ENCODE results near the gene YIPF3.

GRCh38 chr6:43471399-43471798 lies 45.3 kb downstream of the YIPF3 start:
- no peak for TF ChIP-seq POLR2AphosphoS5 (IDR thresholded peaks at IDR 0.05; ENCODE audit: borderline replicate concordance, low read depth, low read length)
- no peak for TF ChIP-seq EZH2 (IDR thresholded peaks at IDR 0.05)
- TF ChIP-seq FOXP2 (optimal IDR thresholded peaks at IDR 0.05; ENCODE audit: control extremely low read depth, extremely low read length, insufficient read depth), result no peak

Measured in SK-N-MC (cell line).